ENCODE results near the gene WDR59.
A peak's percentile ranks its signal among the peaks of the same experiment; 100 is the strongest.

WDR59 gene

GRCh38 chr16:75000481-75001081 lies 15.7 kb upstream of the WDR59 start (continued):
- no peak for TF ChIP-seq ZNF518A (tag by site-specific recombination; conservative IDR thresholded peaks at IDR 0.05; ENCODE audit: low read depth)
- TF ChIP-seq KLF9 (tag by site-specific recombination; IDR thresholded peaks at IDR 0.05; ENCODE audit: low read depth): no peak
- TF ChIP-seq ELK4 (IDR thresholded peaks at IDR 0.05; ENCODE audit: borderline replicate concordance, low read depth, low read length): no peak
- TF ChIP-seq PRDM1 (tag by site-specific recombination; IDR thresholded peaks at IDR 0.05): 0 out of 2 replicates have a peak, but pooled peaks have one; percentile 22
- TF ChIP-seq ZFHX2 (tag by site-specific recombination; conservative IDR thresholded peaks at IDR 0.05): no peak
- TF ChIP-seq KLF1 (tag by site-specific recombination; IDR thresholded peaks at IDR 0.05): no peak
- TF ChIP-seq ZNF473 (tag by site-specific recombination; IDR thresholded peaks at IDR 0.05): no peak
- peak; percentile 65 for TF ChIP-seq ZBTB8A (tag by site-specific recombination; IDR thresholded peaks at IDR 0.05)
- no peak for TF ChIP-seq ZNF791 (tag by site-specific recombination; IDR thresholded peaks at IDR 0.05)
- no peak for TF ChIP-seq ZNF561 (tag by site-specific recombination; IDR thresholded peaks at IDR 0.05; ENCODE audit: borderline replicate concordance)
- no peak for TF ChIP-seq ZIC2 (tag by site-specific recombination; IDR thresholded peaks at IDR 0.05)
- peak; percentile 72 for TF ChIP-seq ZNF335 (tag by site-specific recombination; conservative IDR thresholded peaks at IDR 0.05)
- TF ChIP-seq KLF16 (tag by site-specific recombination; IDR thresholded peaks at IDR 0.05): no peak
- no peak for TF ChIP-seq ZNF48 (tag by site-specific recombination; IDR thresholded peaks at IDR 0.05)
- TF ChIP-seq PATZ1 (tag by site-specific recombination; IDR thresholded peaks at IDR 0.05): no peak

GRCh38 chr16:74999609-75000480 lies 14.9 kb upstream of the WDR59 start:
- no peaks in the 10 kb centered on the region for H3K9me3 ChIP-seq (ENCODE audit: control insufficient read depth, insufficient read depth, low read depth, low read length)
- H3K27ac ChIP-seq (ENCODE audit: extremely low read depth, low read depth, low read length): no peak overlapping the region; the same call in 1 of the 2 replicates
- no peaks in the 10 kb centered on the region for H3K36me3 ChIP-seq (ENCODE audit: control insufficient read depth in 2 of 2, insufficient read depth in 1 of 2, low read length in 2 of 2)
- ChIA-PET POLR2A (interaction anchor here (0.6 kb wide), 1 partner anchor 15 kb away, joined by 3 read pairs; the partner anchor contains the start of gene WDR59), CTCF (interaction anchor here (0.9 to 1.7 kb wide), 3 partner anchors 9 to 128 kb away, joined by 3 to 4 read pairs (median 4); no protein-coding TSS in a partner anchor)
- H3K4me3 ChIP-seq (ENCODE audit: low read depth, low read length): peak overlapping the region; percentile 63
- H3K4me1 ChIP-seq (ENCODE audit: control insufficient read depth, insufficient read depth, low read length): peaks cover 3% of the 10 kb centered on the region; the same call in 1 of the 2 replicates
- TF ChIP-seq ZNF398 (tag by site-specific recombination; IDR thresholded peaks at IDR 0.05) (no peak; the same call in 1 of the 2 replicates), ZNF548 (tag by site-specific recombination; IDR thresholded peaks at IDR 0.05) (no peak), ZBTB8A (tag by site-specific recombination; IDR thresholded peaks at IDR 0.05) (peak; percentile 98), HOXA7 (CRISPR knock-in tag; IDR thresholded peaks at IDR 0.05; ENCODE audit: borderline replicate concordance) (no peak), GLIS2 (tag by site-specific recombination; IDR thresholded peaks at IDR 0.05) (peak; percentile 39), ZNF501 (tag by site-specific recombination; IDR thresholded peaks at IDR 0.05) (no peak), KLF7 (tag by site-specific recombination; IDR thresholded peaks at IDR 0.05; ENCODE audit: borderline replicate concordance) (no peak), ZNF792 (tag by site-specific recombination; IDR thresholded peaks at IDR 0.05) (no peak)

All from HEK293 (cell line).